BLaER1 treated with 17β-estradiol and CSF1 and Interleukin-3, amounts not matched to agents 10 nM and 100 nM (cell line): Measurements from ENCODE around the gene GSN.

ENCODE experiments used
- H3K27ac ChIP-seq, 11 experiments: shearing (Covaris generic); formaldehyde crosslinking; 2 replicates each; pipeline ENCODE4 v1.8.1; 2022
- H3K27me3 ChIP-seq, 11 experiments: shearing (Covaris generic); formaldehyde crosslinking; 2 replicates each; pipeline ENCODE4 v1.8.1; 2022
- H3K36me3 ChIP-seq, 11 experiments: shearing (Covaris generic); formaldehyde crosslinking; 2 replicates each; pipeline ENCODE4 v1.8.1; 2022
- H3K4me1 ChIP-seq, 10 experiments: shearing (Covaris generic); formaldehyde crosslinking; 2 replicates each; pipeline ENCODE4 v1.8.1; 2022
- H3K4me2 ChIP-seq, 11 experiments: shearing (Covaris generic); formaldehyde crosslinking; 2 replicates each; pipeline ENCODE4 v1.8.1; 2022
- H3K4me3 ChIP-seq, 10 experiments: shearing (Covaris generic); formaldehyde crosslinking; 2 replicates each; pipeline ENCODE4 v1.8.1; 2022
- H3K9ac ChIP-seq, 11 experiments: shearing (Covaris generic); formaldehyde crosslinking; 2 replicates each; pipeline ENCODE4 v1.8.1; 2022
- H3K9me3 ChIP-seq, 11 experiments: shearing (Covaris generic); formaldehyde crosslinking; replicated peaks in 1 of 11; 2 replicates each; pipeline ENCODE4 v1.8.1; 2022
- H4K20me1 ChIP-seq, 11 experiments: shearing (Covaris generic); formaldehyde crosslinking; 2 replicates each; pipeline ENCODE4 v1.8.1; 2022
- Cebpa-rat ChIP-seq, 11 experiments: shearing (Covaris generic); IDR thresholded peaks; 2 replicates each; pipeline ENCODE4 v1.8.1; 2022

The GSN gene

GRCh38 chr9:121253821-121254501 lies 14.0 kb upstream of the GSN start:
- H3K27me3 ChIP-seq: no peaks in the 10 kb centered on the region
- H3K36me3 ChIP-seq: no peaks in the 10 kb centered on the region
- peaks cover 0 to 7% (median 0%) of the 10 kb centered on the region in 11 experiments; a peak in 2 of 22 replicates for H3K9me3 ChIP-seq
- peaks cover 0 to 5% (median 0%) of the 10 kb centered on the region in 11 experiments; a peak in 1 of 22 replicates for H4K20me1 ChIP-seq
- peak overlapping the region in 9 of 11 experiments; percentile 2 to 41 (median 22); a peak in 11 of 22 replicates for H3K27ac ChIP-seq
- peak overlapping the region in 4 of 11 experiments; percentile 0 to 39 (median 20); a peak in 9 of 22 replicates for H3K9ac ChIP-seq
- no peak for TF ChIP-seq Cebpa-rat (IDR thresholded peaks at IDR 0.05)
- H3K4me1 ChIP-seq: peaks cover 33 to 90% (median 62%) of the 10 kb centered on the region in 10 experiments
- peak overlapping the region; percentile 46 to 89 (median 66) for H3K4me2 ChIP-seq
- peak overlapping the region in 2 of 10 experiments; percentile 5 to 20; a peak in 3 of 20 replicates for H3K4me3 ChIP-seq

DNA sequence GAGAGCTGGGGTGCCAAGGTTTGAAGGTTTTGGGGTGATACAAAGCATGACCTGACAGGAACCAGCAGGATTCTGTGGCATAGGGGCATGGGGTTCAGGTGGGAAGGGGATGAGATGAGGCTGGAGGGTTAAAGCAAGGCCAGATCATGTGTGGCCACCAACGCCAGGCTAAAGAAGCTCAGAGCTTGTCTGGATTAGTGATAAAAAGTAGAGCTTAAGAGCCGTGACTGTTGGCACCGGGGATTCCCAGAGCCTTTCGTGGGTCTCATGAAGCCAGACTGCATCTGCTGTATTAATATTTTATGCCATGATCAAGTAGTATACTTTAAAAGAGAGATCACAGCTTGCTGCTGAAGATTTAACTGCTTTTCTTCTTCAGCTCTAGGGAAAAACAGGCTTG lies 8.5 kb upstream of the GSN start:
- no peak overlapping the region for H3K9ac ChIP-seq
- no peaks in the 10 kb centered on the region for H3K9me3 ChIP-seq
- no peak overlapping the region for H3K27ac ChIP-seq
- no peaks in the 10 kb centered on the region for H3K36me3 ChIP-seq
- H3K27me3 ChIP-seq: no peaks in the 10 kb centered on the region
- no peak overlapping the region for H3K4me3 ChIP-seq
- H4K20me1 ChIP-seq: no peaks in the 10 kb centered on the region
- peaks cover 44 to 80% (median 53%) of the 10 kb centered on the region in 10 experiments for H3K4me1 ChIP-seq
- TF ChIP-seq Cebpa-rat (IDR thresholded peaks at IDR 0.05): no peak
- peak overlapping the region; percentile 20 to 85 (median 48); a peak in 18 of 22 replicates for H3K4me2 ChIP-seq

DNA sequence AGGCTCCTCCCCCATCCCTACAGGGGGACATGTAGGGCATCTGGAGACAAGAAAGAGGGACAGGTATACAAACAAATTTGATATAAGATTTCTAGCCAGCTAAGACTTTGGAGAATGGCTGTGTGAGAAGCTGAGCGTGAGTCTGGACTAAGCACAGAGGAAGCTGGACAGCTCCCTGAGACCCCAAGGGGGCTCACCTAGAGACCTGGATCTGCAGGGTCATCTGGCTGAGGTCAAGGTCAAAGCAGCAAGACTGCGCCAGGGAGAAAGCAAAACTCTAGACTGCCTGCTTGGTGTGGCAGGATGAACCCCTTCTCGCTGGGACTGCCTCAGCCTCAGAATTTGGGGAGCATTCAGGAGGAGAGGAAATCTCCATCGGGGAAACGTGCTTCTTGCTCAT lies 8.0 kb upstream of the GSN start:
- Histone ChIP-seq H3K9ac (no peak overlapping the region), H3K4me3 (no peak overlapping the region), H4K20me1 (no peaks in the 10 kb centered on the region), H3K36me3 (no peaks in the 10 kb centered on the region), H3K27ac (no peak overlapping the region), H3K9me3 (no peaks in the 10 kb centered on the region), H3K4me1 (peaks cover 43 to 76% (median 50%) of the 10 kb centered on the region in 10 experiments), H3K27me3 (no peaks in the 10 kb centered on the region), H3K4me2 (peak overlapping the region in 8 of 11 experiments; percentile 29 to 85 (median 72); a peak in 12 of 22 replicates)
- no peak for TF ChIP-seq Cebpa-rat (IDR thresholded peaks at IDR 0.05)

DNA sequence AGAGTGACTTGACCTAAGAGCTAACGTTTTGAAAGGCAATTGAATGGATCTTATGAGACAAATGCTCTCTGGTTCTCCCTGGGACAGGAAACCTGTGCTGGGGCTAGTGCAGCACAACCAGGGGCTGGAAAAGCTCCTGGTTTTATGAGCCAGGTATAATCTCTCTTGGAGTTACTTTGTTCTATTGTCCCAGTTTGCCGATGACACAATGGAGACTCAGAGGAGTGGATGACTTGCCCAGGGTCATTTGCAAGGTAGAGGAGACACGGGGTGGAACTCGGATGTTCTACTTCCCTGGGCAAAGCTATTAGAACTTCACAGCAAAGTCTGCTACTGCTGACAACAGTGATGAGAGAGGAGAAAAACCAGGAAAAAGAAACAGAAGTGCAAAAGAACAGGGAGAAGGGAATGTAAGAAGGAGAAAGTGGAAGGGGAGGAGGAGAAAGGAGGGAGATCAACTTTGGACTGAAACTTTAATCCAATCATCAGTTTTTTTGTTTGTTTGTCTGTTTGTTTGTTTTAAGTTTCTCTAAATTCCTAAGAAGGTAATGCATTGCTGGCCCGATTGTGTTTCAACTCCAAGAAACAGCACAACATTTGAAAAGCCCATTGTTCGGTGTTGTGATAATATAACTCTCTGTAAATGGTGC lies 7.4 kb upstream of the GSN start:
- peak overlapping the region in 6 of 11 experiments; percentile 9 to 30 (median 19); a peak in 3 of 22 replicates for H3K9ac ChIP-seq
- no peaks in the 10 kb centered on the region for H3K9me3 ChIP-seq
- no peaks in the 10 kb centered on the region for H3K36me3 ChIP-seq
- H4K20me1 ChIP-seq: no peaks in the 10 kb centered on the region
- H3K4me1 ChIP-seq: peaks cover 43 to 71% (median 49%) of the 10 kb centered on the region in 10 experiments
- no peaks in the 10 kb centered on the region for H3K27me3 ChIP-seq
- no peak overlapping the region for H3K4me3 ChIP-seq
- peak overlapping the region in 4 of 11 experiments; percentile 12 to 18 (median 14); a peak in 4 of 22 replicates for H3K27ac ChIP-seq
- TF ChIP-seq Cebpa-rat (IDR thresholded peaks at IDR 0.05): no peak
- peak overlapping the region; percentile 68 to 85 (median 77) for H3K4me2 ChIP-seq

- H3K4me1 ChIP-seq: peaks cover 43 to 71% (median 49%) of the 10 kb centered on the region in 10 experiments
- H3K9me3 ChIP-seq: no peaks in the 10 kb centered on the region
- no peaks in the 10 kb centered on the region for H3K27me3 ChIP-seq
- H3K27ac ChIP-seq: peak overlapping the region in 5 of 11 experiments; percentile 12 to 18 (median 14); a peak in 6 of 22 replicates
- no peak overlapping the region for H3K4me3 ChIP-seq
- H3K4me2 ChIP-seq: peak overlapping the region; percentile 68 to 85 (median 77)
- TF ChIP-seq Cebpa-rat (IDR thresholded peaks at IDR 0.05): no peak
- no peaks in the 10 kb centered on the region for H3K36me3 ChIP-seq
- peak overlapping the region in 7 of 11 experiments; percentile 9 to 30 (median 19); a peak in 5 of 22 replicates for H3K9ac ChIP-seq
- H4K20me1 ChIP-seq: no peaks in the 10 kb centered on the region
Observed at GRCh38 chr9:121261107-121261460, 6.9 kb upstream of the GSN start.

DNA sequence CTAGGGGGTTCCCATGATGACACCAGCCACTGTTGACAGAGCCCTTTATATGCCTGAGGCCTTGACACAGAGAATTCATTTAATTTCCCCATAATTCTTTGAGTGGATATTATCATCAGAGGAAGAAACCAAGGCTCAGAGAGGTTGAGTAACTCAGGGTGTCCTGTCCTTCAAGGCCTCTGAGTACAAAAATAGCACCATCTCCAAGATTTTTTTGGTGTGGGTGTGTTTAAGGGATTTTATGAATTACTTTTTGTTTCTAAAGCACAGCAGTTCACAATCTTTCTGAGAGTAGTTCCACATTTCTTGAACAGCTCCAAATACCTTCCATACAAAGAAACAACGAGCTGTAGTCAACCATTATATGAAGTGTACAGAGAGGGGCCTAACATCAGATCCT lies 6.2 kb upstream of the GSN start:
- H4K20me1 ChIP-seq: no peaks in the 10 kb centered on the region
- H3K27ac ChIP-seq: peak overlapping the region in 2 of 11 experiments; percentile 13 to 16; a peak in 3 of 22 replicates
- H3K4me2 ChIP-seq: peak overlapping the region; percentile 68 to 85 (median 77)
- TF ChIP-seq Cebpa-rat (IDR thresholded peaks at IDR 0.05): no peak
- no peaks in the 10 kb centered on the region for H3K27me3 ChIP-seq
- H3K36me3 ChIP-seq: no peaks in the 10 kb centered on the region
- H3K4me3 ChIP-seq: no peak overlapping the region
- H3K9ac ChIP-seq: 0 out of 22 replicates have a peak overlapping the region, but pooled peaks of 1 of the 11 experiments have one; percentile 30
- peaks cover 43 to 67% (median 49%) of the 10 kb centered on the region in 10 experiments for H3K4me1 ChIP-seq
- H3K9me3 ChIP-seq: no peaks in the 10 kb centered on the region

DNA sequence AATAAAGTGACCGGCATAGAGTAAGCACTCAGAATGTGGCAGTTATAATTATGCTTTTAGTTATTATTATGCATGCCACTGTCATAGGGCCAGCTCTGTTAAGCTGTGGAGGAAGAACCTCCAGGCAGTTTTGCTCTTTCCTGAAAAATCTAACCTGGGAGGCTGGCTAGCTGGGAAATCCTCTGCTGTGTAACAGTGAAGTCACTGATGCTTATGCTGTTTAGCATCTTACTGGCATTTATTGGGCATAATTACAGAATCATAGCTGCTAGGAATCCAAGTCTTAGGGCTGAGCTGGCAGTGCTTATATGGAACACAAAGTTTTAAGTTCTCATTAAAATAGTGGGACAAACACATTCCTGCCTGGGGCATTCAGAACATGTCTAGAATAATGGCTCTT lies 5.5 kb upstream of the GSN start:
- no peaks in the 10 kb centered on the region for H4K20me1 ChIP-seq
- H3K36me3 ChIP-seq: no peaks in the 10 kb centered on the region
- H3K4me1 ChIP-seq: peaks cover 46 to 72% (median 52%) of the 10 kb centered on the region in 10 experiments
- no peaks in the 10 kb centered on the region for H3K9me3 ChIP-seq
- no peak overlapping the region for H3K9ac ChIP-seq
- no peak for TF ChIP-seq Cebpa-rat (IDR thresholded peaks at IDR 0.05)
- no peaks in the 10 kb centered on the region for H3K27me3 ChIP-seq
- no peak overlapping the region for H3K27ac ChIP-seq
- H3K4me2 ChIP-seq: peak overlapping the region in 1 of 11 experiments; percentile 77; a peak in 2 of 22 replicates
- no peak overlapping the region for H3K4me3 ChIP-seq

- Histone ChIP-seq H3K4me1 (peaks cover 44 to 71% (median 50%) of the 10 kb centered on the region in 10 experiments), H3K4me2 (0 out of 22 replicates have a peak overlapping the region, but pooled peaks of 1 of the 11 experiments have one; percentile 1), H3K27ac (no peak overlapping the region), H3K27me3 (no peaks in the 10 kb centered on the region), H3K9ac (no peak overlapping the region), H3K9me3 (no peaks in the 10 kb centered on the region), H4K20me1 (no peaks in the 10 kb centered on the region), H3K4me3 (no peak overlapping the region), H3K36me3 (no peaks in the 10 kb centered on the region)
- TF ChIP-seq Cebpa-rat (IDR thresholded peaks at IDR 0.05): no peak
Observed at GRCh38 chr9:121262953-121263352, 5.0 kb upstream of the GSN start.

DNA sequence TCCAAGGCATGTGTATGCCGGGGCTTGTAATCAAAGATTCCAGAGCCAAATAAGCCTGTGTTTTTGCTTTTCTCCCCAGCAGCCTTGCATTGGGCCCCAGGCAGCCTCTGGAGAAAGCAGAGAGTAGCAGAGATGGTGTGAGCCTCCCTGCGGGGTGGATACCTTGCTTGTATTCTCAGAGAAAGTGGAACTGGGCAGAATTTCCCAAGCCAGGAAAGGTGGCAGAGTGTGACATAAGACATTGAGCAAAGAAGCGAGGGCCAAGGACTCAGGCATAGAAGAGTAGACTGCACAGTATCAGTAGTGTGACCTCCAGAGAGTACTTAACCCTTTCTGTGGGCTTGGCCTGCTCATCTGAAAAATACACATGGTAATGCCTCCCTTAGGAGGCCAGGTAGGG lies 1.6 kb upstream of the GSN start:
- Histone ChIP-seq H3K9ac (no peak overlapping the region), H3K4me3 (no peak overlapping the region), H3K27me3 (no peaks in the 10 kb centered on the region), H3K27ac (no peak overlapping the region), H4K20me1 (no peaks in the 10 kb centered on the region), H3K4me2 (peak overlapping the region in 1 of 11 experiments; percentile 100; a peak in 1 of 22 replicates), H3K36me3 (no peaks in the 10 kb centered on the region), H3K4me1 (peaks cover 45 to 68% (median 50%) of the 10 kb centered on the region in 10 experiments), H3K9me3 (no peaks in the 10 kb centered on the region)
- TF ChIP-seq Cebpa-rat (IDR thresholded peaks at IDR 0.05): no peak
